Fibroblast of upper back skin (primary cell): ENCODE results near the gene SLC1A7.

ENCODE experiments used
- DNase-seq: peaks from one replicate; pipeline ENCODE4 v3.0.0-alpha.2; 2013

SLC1A7 gene

GRCh38 chr1:53089478-53090226, 52.8 kb downstream of the SLC1A7 start:
- DNase-seq: peak; percentile 53

GRCh38 chr1:53088616-53089300, 53.7 kb downstream of the SLC1A7 start:
- no peak for DNase-seq

GRCh38 chr1:53087332-53088285, 54.8 kb downstream of the SLC1A7 start:
- DNase-seq: no peak

- DNase-seq: no peak
These were observed 55.9 kb downstream of the SLC1A7 start for GRCh38 chr1:53086491-53087070.

- no peak for DNase-seq
These were observed 57.0 kb downstream of the SLC1A7 start for GRCh38 chr1:53085405-53085804.

GRCh38 chr1:53084589-53084971, 57.9 kb downstream of the SLC1A7 start:
- no peak for DNase-seq

GRCh38 chr1:53083636-53084588, 58.5 kb downstream of the SLC1A7 start:
- DNase-seq: no peak

- DNase-seq: no peak
These were observed 59.5 kb downstream of the SLC1A7 start for GRCh38 chr1:53082826-53083455.

- DNase-seq: no peak
These were observed 60.9 kb downstream of the SLC1A7 start for GRCh38 chr1:53081384-53082066.

GRCh38 chr1:53080769-53081168, 61.7 kb downstream of the SLC1A7 start:
- DNase-seq: no peak

- DNase-seq: no peak
These were observed 62.4 kb downstream of the SLC1A7 start for GRCh38 chr1:53080041-53080440.

GRCh38 chr1:53079251-53079650, 63.2 kb downstream of the SLC1A7 start:
- DNase-seq: no peak

GRCh38 chr1:53078333-53079101, 63.9 kb downstream of the SLC1A7 start:
- DNase-seq: no peak

GRCh38 chr1:53077599-53077965, 64.9 kb downstream of the SLC1A7 start:
- no peak for DNase-seq

GRCh38 chr1:53076721-53077598, 65.5 kb downstream of the SLC1A7 start:
- no peak for DNase-seq

GRCh38 chr1:53076165-53076564, 66.3 kb downstream of the SLC1A7 start:
- no peak for DNase-seq

GRCh38 chr1:53075761-53076163, 66.7 kb downstream of the SLC1A7 start:
- DNase-seq: no peak

GRCh38 chr1:53075206-53075605, 67.2 kb downstream of the SLC1A7 start:
- no peak for DNase-seq
